HG03175 (cell line): ENCODE data around the gene OR6B3.

Source experiments
- ATAC-seq: cut with Tn5 transposase; IDR thresholded peaks from one replicate; pipeline ENCODE4 v1.9.1; 2021; ENCODE audit warnings: mild to moderate bottlenecking, moderate library complexity; ENCODE audit not compliant: unreplicated experiment

Gene OR6B3

GRCh38 chr2:240053173-240054155 lies at the start of gene OR6B3:
TSS of gene OR6B3 (minus strand) at chr2:240053521.
- no peak for ATAC-seq

GRCh38 chr2:240098349-240098748 lies 45.0 kb upstream of the OR6B3 start:
- no peak for ATAC-seq

- ATAC-seq: no peak
These were observed 42.5 kb upstream of the OR6B3 start for GRCh38 chr2:240095556-240096523.

- no peak for ATAC-seq
These were observed 36.0 kb upstream of the OR6B3 start for GRCh38 chr2:240089306-240089705.

- ATAC-seq: no peak
These were observed 33.2 kb upstream of the OR6B3 start for GRCh38 chr2:240086563-240086962.

- no peak for ATAC-seq
These were observed 25.3 kb upstream of the OR6B3 start for GRCh38 chr2:240078631-240079030.

- ATAC-seq: no peak
These were observed 24.1 kb upstream of the OR6B3 start for GRCh38 chr2:240077442-240077841.

- no peak for ATAC-seq
These were observed 21.2 kb upstream of the OR6B3 start for GRCh38 chr2:240074545-240074944.

GRCh38 chr2:240070907-240071306 lies 17.6 kb upstream of the OR6B3 start:
- ATAC-seq: no peak

- no peak for ATAC-seq
These were observed 16.5 kb upstream of the OR6B3 start for GRCh38 chr2:240069829-240070228.

- no peak for ATAC-seq
These were observed 14.9 kb upstream of the OR6B3 start for GRCh38 chr2:240068193-240068592.

- ATAC-seq: no peak
These were observed 13.2 kb upstream of the OR6B3 start for GRCh38 chr2:240066489-240066888.

GRCh38 chr2:240064898-240065297 lies 11.6 kb upstream of the OR6B3 start:
- ATAC-seq: no peak

- ATAC-seq: no peak
These were observed 7.8 kb upstream of the OR6B3 start for GRCh38 chr2:240060977-240061591.

GRCh38 chr2:240056678-240057077 lies 3.4 kb upstream of the OR6B3 start:
- no peak for ATAC-seq

GRCh38 chr2:240055177-240055917 lies 2.0 kb upstream of the OR6B3 start:
- no peak for ATAC-seq

- ATAC-seq: no peak
These were observed 797 bp downstream of the OR6B3 start for GRCh38 chr2:240052524-240052923.

- no peak for ATAC-seq
These were observed 1.6 kb downstream of the OR6B3 start for GRCh38 chr2:240051697-240052096.

GRCh38 chr2:240050278-240050677 lies 3.0 kb downstream of the OR6B3 start:
- ATAC-seq: no peak

- ATAC-seq: no peak
These were observed 5.1 kb downstream of the OR6B3 start for GRCh38 chr2:240048237-240048636.
